Neutrophil (primary cell): ENCODE measurements around the gene LRP2BP.

Experiments used
- H3K27ac ChIP-seq: fragments of 200-600 bp; sonication (generic); 2 replicates; pipeline ENCODE4 v1.5.1; 2016; ENCODE audit warnings: mild to moderate bottlenecking, moderate library complexity
- H3K27me3 ChIP-seq: fragments of 200-600 bp; sonication (generic); 2 replicates; pipeline ENCODE4 v1.6.0; 2016; ENCODE audit warnings: mild to moderate bottlenecking
- H3K36me3 ChIP-seq: fragments of 200-600 bp; sonication (generic); 2 replicates; pipeline ENCODE4 v1.5.1; 2017
- H3K4me1 ChIP-seq, 2 experiments: fragments of 200-600 bp in 1 of 2; sonication (generic) in 1 of 2; 1 replicate in 1 of 2; 2 replicates in 1 of 2; pipeline versions ENCODE4 v1.5.1 to v1.6.1; 2013 to 2016; ENCODE audit warnings: low read depth in 1 of 2, low read length in 1 of 2, mild to moderate bottlenecking in 1 of 2, moderate library complexity in 1 of 2; ENCODE audit not compliant: control insufficient read depth in 1 of 2, insufficient read depth in 1 of 2
- H3K4me3 ChIP-seq, 2 experiments: fragments of 200-600 bp in 1 of 2; sonication (generic) in 1 of 2; 1 replicate in 1 of 2; 2 replicates in 1 of 2; pipeline ENCODE4 v1.5.1; 2013 to 2016; ENCODE audit warnings: low read depth in 1 of 2, low read length in 1 of 2, mild to moderate bottlenecking in 1 of 2, moderate library complexity in 1 of 2
- H3K9me3 ChIP-seq: fragments of 200-600 bp; sonication (generic); 2 replicates; pipeline ENCODE4 v1.5.1; 2016
- CTCF ChIP-seq: fragments of 200-600 bp; sonication (generic); IDR thresholded peaks from 2 replicates; pipeline ENCODE4 v1.5.1; 2016; ENCODE audit warnings: antibody characterized with exemption

The LRP2BP gene

GRCh38 chr4:185395238-185395955 lies at the start of gene LRP2BP:
LRP2BP (minus strand) TSS chr4:185395924; CDS start chr4:185378186, 17,738 bp downstream.
- no peak for TF ChIP-seq CTCF
- H3K27me3 ChIP-seq = peaks cover 53% of the 10 kb centered on the region
- H3K27ac ChIP-seq = peak within 1 kb of the TSS; percentile 94
- H3K36me3 ChIP-seq = peaks cover 16% of the 10 kb centered on the region
- H3K9me3 ChIP-seq = no peaks in the 10 kb centered on the region
- H3K4me1 ChIP-seq = peaks cover 17 to 19% of the 10 kb centered on the region in 2 experiments
- H3K4me3 ChIP-seq = peak within 1 kb of the TSS; percentile 96 to 99

GRCh38 chr4:185445209-185445608 lies 49.5 kb upstream of the LRP2BP start:
- peaks cover 80% of the 10 kb centered on the region for H3K27me3 ChIP-seq
- H3K4me3 ChIP-seq = no peak overlapping the region
- TF ChIP-seq CTCF = no peak
- no peaks in the 10 kb centered on the region for H3K4me1 ChIP-seq
- H3K27ac ChIP-seq = no peak overlapping the region
- H3K9me3 ChIP-seq = no peaks in the 10 kb centered on the region
- no peaks in the 10 kb centered on the region for H3K36me3 ChIP-seq

GRCh38 chr4:185441479-185441878 lies 45.8 kb upstream of the LRP2BP start:
- TF ChIP-seq CTCF = no peak
- H3K27me3 ChIP-seq = peaks cover 82% of the 10 kb centered on the region
- H3K4me1 ChIP-seq = no peaks in the 10 kb centered on the region
- H3K36me3 ChIP-seq = no peaks in the 10 kb centered on the region
- no peak overlapping the region for H3K4me3 ChIP-seq
- H3K27ac ChIP-seq = no peak overlapping the region
- H3K9me3 ChIP-seq = no peaks in the 10 kb centered on the region

GRCh38 chr4:185437809-185438208 lies 42.1 kb upstream of the LRP2BP start:
- H3K36me3 ChIP-seq = no peaks in the 10 kb centered on the region
- no peak for TF ChIP-seq CTCF
- no peak overlapping the region for H3K27ac ChIP-seq
- peaks cover 87% of the 10 kb centered on the region for H3K27me3 ChIP-seq
- H3K4me1 ChIP-seq = no peaks in the 10 kb centered on the region
- no peaks in the 10 kb centered on the region for H3K9me3 ChIP-seq
- no peak overlapping the region for H3K4me3 ChIP-seq

- Histone ChIP-seq H3K36me3 (no peaks in the 10 kb centered on the region), H3K27me3 (peaks cover 87% of the 10 kb centered on the region)
Observed at GRCh38 chr4:185435466-185435865, 39.7 kb upstream of the LRP2BP start.

More at GRCh38 chr4:185435466-185435865, 39.7 kb upstream of the LRP2BP start:
- Histone ChIP-seq H3K9me3 (no peaks in the 10 kb centered on the region), H3K4me3 (no peak overlapping the region), H3K27ac (no peak overlapping the region), H3K4me1 (no peaks in the 10 kb centered on the region)
- no peak for TF ChIP-seq CTCF
